Measurements from ENCODE around the gene CDH13.

CDH13 gene

DNA sequence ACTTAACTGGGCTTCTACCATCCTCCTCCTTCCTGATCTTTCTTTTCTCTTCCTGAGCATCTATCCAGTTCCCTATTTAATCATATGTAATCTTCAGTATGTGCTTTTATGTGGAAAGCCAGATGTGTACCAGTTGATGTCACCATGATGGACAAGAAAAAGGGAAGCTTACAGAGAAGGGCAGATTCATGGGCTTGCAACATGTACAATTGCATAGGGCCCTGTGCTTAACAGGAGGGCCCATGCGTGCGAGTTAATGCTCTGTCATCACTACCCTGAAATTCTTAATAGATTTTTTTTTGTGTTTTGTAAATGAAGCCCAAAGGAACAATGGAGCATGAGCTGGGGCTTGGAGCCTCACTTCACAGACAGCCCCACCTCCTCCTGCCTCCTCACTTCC is 124.3 kb downstream of the CDH13 start:
- no peak for DNase-seq

DNA sequence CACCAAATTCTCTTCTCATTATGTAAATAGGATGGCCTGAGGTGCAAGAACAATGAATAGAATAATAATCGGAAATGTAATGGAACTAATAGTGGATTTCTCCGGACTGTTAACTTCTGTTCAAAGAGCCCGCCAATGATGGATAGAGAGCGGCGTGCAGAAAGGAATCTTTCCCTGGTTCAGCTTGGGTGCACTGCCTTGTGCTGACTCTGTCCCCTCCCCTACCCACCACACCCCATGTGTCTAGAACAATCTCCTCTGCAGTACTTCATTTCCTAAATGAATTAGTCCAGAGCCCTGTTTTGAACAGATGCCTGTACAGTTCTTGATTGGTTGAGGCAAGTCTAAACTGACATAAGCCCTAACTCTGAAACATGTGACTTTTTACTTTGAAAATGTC is 125.4 kb downstream of the CDH13 start:
- no peak for DNase-seq

DNA sequence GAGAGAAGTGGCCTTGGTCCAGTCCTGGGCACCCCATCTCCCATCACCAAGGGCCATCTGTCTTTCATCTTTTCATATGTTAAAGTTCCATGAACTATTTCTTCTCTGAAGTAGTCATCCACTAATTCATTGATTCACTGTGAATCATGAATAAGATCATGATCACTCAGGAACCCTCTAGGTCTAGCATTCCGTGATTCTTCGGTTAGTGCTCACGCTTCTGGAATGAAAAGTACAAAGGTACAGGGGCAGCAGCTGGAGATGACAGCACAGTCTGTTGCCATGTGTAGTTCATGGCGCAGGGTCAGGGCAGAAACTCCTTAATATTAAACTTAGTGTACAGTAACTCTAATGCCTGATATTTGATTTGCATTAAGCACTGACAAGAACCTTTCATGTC is 127.1 kb downstream of the CDH13 start:
- no peak for DNase-seq

DNA sequence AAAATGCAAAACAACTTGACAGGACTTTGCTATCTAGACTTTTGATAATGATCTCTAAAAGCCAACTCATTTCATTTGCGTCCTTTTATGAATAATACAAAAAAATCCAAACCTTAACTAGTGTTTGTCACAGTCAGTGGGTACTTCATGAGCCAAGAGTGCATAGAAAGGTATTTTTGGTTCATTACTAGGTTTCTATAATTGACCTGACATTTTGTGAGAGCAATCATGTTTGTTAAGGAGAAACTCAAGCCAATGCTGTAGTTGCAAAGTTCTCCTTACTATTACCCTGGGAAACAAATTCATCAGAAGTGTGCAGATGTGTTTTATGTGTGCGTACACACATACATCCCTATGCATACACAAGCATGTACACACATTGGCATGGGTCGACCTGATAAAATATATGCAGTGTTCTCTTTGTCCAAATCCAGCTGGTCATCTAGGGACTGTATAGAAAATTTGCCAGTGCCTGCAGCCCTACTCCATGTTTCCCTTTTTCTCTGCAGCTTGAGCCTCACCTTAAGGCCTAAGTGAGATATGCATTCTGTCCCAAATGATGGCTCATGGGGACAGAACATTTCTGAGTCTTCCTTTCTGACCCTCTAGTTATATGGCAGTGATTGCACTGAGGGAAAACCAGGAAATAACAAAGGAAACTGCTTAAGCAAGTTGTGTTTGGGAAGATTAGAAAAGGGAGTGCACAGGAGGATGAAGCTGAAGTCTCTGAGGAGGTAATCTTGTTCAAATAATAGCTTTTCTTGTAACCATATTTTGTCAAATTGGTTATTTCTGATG is 128.1 kb downstream of the CDH13 start:
- DNase-seq: no peak

DNA sequence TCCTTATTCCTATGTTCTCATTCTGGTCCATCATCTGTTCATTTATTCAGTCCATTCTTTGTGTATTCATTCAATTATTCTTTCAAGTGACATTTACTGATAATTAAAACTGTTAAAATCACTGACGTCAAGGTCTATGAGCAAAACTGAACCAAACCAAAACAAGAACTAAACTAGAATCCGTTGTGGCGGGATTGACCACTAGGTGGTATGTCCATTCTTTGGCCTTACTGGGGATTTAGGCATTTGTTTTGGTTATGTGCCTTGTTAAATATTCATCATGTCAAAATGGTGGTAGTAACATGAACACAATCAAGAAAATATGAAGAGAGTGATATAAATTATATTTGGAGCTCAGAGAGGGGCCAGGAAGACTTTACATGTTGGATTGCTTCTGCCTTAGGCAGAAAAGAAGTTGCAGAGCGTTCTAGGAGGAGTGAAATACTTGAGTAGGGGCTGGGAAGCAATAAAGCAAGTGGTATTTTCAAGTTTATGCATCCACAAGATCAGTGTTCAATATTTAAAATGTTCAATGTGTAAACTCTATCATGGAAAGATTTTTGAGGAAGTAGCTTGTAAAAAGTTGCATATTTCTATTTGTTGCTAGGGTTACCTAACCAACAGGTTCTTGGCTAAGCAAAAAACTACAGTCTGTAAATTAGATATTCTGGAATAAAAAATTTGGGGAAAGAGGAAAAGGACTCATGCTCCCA is 129.0 kb downstream of the CDH13 start:
- no peak for DNase-seq

DNA sequence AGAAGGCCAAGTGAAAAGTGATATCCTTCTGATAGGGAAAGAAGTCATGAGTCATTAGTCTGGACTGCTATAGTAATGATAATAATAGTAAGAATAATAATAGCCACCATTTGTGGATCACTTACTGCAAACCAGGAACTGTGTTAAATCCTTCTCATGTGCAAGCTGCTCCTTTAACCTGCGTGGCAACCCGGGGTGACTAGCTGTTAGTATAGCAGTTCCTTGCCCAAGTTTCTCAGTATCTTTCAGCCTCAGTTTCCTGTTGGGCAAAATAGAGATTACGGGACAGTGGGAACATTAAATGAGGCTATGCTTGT is 129.5 kb downstream of the CDH13 start:
- no peak for DNase-seq

DNA sequence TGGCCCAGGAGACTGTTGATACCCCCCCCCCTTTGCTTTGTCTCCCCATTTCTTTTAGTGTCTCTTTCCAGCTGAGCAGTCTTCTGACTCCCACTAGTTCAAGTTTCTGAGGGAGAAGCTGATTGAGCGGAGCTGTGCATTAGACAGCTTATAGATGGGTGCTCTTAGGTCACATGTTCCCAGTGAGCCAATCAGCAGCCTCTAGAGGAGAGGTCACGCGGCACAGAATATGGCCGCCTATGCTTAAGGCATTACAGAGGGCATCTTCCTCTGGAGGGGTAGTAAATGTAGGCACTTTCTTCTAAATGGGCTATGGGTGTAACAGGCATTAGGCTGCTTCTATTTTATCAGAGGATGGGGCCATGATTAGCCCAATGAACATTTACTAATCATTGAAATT is 131.6 kb downstream of the CDH13 start:
- DNase-seq: no peak

DNA sequence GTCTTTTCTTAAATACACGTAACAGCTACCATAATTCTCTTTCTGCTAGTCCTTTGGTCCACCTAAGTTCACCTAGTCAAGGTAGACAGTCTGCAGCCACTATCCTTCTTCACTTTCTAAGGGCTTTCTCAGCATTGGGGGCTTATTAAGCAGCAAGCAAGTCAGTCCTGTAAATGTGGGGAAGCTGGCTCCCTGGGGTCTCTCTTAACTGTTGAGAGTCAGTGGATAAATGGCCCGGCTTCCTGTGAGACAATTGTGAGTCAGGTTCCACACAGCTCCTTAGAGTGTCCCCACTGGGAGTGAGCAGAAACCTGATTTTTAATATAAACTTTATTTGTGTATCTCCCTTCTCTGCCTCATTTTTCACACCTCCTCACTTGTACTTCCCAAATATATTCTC is 132.1 kb downstream of the CDH13 start:
- DNase-seq: no peak

DNA sequence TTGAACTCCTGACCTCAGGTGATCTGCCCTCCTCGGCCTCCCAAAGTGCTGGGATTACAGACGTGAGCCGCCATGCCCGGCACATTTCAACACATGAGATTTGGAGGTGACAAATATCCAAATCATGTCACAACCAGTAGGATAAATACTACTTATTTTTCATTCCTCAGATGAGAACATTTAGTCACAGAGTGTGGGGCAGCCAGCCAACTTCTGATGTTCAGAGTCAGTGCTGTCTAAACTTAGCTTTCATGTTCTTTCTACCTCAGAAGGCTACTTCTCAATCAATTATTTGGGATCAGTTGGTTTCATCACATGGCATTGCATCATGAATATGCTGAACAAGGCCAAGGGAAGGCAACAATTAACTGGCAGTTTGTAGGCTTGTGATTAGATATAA is 134.5 kb downstream of the CDH13 start:
- no peak for DNase-seq

DNA sequence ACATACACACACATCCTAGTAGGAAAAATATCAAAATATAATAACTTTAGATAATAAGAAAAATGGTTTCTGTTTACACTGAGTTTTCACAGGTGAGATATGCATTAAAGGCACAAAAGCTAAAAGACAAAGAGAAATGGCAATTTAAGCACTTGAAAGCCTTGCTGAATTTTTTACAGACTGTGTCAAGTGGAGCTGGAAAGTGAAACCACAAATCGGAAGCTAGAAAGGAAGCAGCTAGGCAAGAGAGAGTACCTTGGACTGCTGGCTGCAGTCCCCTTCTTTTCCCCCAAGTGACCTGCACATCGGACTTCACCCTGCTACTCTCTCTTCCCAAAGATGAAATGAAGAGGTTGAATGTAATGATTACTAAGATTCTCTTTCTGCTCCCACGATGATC is 135.1 kb downstream of the CDH13 start:
- DNase-seq: no peak

DNA sequence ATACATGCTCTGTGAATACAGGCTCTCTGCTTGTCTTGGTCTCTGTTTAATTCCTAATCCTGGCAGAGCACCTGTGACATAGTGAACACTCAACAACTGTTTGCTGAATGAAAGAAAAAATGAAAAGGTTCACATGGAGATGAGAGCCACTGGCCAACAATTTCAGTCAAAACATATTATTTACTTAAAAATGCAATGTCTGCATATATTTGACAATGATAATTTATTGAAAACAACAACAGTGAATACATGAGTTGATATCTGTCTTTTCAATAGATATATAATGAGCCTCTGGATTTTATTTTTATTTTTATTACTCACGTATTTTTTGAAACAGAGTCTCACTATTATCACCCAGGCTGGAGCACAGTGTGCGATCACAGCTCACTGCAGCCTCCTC is 136.6 kb downstream of the CDH13 start:
- DNase-seq: no peak

DNA sequence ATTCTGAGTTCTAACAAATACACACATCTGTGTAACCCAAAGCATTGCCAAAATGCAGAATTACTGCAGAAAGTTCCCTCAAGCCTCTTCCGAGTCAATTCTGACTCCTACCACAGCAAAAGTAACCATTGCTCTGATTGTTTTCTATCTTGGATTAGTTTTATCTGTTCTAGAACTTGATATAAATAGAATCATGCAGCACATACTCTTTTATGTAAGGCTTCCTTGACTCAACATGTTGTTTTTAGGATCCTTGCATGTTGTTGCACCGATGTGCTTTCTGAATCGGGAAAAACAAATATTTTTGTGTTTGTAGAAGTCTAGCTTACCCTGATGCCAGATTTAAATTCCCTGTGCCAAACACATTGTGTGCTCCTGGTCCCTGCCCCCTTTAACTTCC is 140.4 kb downstream of the CDH13 start:
- no peak for DNase-seq

DNA sequence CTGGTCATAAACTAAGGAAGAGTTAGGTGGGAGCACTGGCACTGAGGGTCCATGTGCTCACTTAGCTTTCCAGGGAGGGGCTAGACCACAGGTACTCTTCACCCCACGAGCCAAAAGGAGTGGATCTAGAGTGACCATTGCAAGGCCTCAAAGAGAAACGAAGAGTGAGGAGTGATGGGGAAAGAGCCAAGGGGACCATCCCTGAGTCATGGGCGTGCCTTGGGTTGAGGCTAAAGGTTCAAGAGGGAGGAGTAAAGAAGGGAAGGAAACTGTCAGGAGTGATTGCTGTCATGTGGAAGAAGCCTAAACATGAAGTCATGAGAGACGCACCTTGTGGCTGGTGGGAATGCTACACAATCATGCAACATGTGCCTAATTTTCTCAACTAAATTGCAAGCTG is 141.0 kb downstream of the CDH13 start:
- DNase-seq: no peak

DNA sequence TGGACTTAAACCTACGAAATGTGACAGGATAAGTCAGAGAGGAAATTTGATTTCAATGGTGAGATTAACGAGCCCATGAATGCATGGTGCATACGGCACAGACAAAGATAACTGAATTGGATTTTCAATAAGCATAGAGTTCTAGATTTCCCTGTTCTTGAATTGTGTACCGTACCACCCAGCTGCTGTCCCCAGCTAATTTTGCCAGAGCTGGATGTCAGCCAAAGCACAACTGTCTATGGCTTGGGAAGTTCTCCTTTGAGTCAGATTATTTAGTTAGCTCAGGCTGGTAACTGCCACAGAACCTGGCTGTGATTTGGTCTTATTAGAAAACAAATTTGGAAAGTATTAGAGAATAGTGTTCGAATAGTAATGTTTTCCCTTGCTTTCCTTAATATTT is 143.1 kb downstream of the CDH13 start:
- DNase-seq: no peak

DNA sequence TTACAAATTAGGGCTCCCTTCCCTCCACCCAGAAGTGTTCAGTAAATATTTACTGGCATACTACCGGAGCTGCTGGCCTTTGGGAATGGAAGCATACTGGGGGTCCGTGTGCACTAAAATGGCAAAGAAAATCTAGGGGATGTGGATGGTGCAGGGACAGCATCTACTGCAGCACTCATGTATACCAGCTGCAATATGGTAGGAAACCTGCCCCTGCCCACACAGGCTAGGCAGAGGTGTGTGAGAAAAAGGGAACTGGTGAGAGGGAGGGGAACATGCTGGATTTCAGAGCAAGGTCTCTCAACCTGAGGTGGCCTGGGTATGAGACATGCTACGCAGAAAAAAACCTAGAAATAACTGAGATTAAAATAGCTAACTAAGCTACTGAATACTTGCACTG is 145.4 kb downstream of the CDH13 start:
- DNase-seq: no peak

DNA sequence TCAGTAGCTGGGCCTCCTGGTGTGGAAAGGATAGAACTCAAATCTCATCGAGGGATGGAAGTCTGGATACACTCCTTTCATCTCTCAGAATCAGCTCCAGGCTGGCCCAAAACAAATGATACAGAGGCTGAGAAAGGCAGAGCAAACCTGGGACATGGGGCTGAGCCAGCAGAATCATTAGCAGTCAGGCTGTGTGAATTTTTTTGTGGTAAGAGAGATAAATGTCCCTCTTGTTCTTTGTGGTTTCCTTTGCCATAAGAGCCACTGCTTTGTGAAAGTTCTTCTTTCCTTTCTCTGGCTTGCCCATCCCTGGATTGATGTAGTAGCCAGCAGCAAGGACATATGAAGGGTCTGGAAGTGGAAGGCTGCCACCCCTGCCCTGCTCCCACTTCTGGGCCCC is 146.2 kb downstream of the CDH13 start:
- no peak for DNase-seq

DNA sequence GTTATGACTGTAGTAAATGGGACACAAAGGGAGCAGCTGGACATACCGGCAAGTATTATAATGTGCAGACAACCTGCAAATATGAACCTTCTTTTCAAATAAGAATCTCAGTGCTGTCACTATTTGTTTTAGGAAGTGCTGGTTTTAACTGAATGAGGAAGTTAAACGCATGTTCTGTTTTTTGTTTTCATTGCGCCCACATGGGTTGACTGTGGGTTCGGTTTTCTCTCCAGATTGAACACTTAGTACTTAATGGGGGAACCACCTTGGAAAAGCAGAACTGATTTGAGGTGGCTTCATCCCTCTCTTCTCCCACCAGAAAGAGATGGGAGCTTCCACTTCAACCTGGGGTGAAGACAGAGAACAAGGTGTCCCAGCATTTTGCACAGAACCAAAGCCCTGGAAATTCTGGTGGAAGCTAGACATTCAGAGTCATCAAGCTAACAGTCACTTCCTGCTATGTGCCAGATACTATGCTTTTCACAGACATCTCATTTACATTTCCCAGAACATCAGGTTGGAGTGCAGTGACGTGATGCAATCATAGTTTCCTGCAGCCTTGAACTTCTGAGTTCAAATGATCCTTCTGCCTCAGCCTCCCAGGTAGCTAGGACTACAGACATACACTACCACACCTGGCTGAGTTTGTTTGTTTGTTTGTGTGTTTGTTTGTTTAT is 149.8 kb downstream of the CDH13 start:
- no peak for DNase-seq

DNA sequence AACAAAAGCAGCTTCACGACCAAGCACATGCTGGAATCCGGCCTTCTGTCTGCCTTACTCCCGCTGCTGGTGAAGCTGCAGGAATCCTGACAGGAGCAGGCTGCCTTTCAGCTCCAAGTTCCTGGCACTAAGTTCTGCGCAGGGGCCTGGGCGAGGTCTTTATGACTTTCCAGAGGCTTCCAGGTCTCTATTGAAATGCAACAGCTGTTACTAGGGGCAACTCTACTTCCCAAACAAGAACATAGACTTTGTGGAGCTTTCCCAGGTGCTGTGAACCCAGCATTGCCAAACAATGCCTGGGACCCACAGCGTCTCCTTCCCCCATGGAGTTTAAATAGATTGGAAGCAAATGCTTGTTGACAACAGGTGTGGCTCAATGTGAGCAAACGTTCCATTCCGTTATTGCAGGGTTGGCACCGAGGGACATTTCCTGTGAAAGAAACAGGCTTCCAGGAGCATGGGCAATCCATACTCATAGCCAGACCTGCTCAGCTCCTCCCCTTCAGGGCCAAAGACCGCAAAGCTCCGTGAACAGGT is 156.0 kb downstream of the CDH13 start:
- no peak for DNase-seq

DNA sequence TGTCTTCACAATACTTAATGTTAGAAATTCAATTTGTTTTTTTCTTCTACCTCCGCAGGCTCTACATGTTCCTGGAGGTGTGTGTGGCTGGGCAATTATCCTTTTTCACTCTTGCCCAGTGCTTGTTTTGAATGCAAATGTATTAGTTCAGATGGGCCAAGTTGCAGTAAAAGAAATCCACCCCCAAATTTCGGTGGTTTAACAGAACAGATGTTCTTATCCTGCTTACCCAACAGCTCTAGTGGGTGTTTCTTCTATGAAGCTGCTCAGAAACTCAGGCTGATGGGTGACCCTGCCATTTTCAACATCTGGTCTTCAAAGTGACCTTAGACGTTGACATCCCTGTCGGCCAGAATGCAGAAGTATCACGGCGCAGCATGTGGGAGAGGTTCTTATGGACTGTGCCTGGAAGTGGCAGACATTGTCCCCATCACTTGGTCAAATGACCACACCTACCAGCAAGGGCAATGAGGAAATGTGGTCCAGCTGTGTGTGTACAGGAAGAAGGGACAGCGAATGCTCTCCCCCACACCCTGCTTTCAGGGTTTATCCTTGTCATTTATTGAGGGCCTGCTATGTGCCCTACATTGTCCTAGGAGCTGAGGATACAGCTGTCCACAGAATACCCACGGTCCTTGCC is 157.3 kb downstream of the CDH13 start:
- no peak for DNase-seq

DNA sequence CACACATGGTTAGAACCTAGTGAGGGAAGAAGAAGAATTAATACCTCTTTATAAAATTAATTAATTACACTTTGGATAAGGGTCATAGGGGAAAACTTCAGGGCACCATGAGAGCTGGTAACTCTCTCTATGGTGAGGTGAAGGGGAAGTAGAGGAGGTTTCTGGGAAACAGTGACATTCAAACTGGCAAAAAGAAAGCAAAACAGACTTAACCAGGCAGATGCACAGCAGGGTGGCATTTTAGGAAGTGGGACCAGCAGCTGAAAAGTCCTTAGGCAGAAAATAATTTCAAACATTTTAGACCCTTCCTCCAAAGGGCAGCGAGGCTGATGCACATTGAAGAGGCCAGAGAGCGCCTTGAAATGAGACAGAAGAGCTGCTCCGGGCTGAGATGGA is 157.8 kb downstream of the CDH13 start:
- no peak for DNase-seq

DNA sequence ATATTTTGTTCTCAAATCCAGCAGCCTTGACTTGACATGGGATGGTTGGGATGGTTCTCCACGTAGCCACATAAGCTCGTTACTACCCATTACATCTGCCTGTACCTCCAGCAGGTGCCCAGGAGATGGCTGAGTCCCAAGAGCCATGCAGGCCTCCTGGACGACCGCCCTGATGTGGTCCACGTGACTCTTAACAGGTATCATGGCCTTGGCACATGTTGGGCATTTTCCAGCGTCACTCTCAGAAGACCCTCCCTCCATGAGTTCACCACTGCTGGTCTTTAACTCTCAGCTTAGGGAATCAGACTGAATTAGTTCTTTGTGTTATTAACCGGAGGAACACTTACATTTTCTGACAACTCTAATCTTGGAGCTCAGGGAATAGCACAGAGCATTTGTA is 161.5 kb downstream of the CDH13 start:
- no peak for DNase-seq

DNA sequence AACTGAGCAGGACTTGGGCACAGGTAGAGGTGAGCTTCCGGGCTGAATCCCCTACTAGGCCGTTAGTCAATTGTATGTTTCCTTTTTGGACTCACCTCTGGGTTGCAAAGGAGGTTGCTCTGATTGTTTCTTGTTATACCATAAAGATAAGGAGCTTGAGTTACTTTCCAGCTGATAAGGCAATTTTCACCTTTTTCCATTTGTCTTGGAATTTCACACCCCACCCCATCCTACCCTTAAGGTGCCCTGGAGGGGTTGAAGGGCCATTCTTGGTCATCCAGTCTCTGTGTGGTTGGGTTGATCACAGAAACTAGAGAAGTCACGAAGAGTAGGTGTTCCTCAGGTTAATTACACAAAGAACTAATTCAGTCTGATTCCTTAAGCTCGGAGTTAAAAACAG is 162.2 kb downstream of the CDH13 start:
- no peak for DNase-seq

DNA sequence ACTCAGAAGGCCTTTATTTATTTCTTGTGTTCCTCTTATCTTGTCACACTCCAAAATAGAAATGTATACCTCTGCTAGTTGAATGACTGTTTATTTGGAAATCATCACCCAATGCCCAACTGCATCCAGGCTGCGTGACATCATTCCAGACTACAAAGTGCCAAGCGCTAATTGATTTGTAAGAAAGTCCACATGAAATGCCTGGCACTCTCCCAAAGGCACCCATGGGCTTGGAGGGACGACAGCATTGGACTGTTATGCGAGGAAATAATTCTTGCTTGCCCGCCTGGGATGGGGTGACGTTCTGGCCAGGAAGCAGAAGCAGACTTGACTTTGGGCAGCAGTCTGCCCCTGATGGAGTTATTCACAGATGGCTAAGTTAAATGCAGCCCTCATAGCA is 165.9 kb downstream of the CDH13 start:
- DNase-seq: no peak

Measured in DMS 273 treated with DMSO at 0.1 percent for 48 hours (cell line).